OCI-LY1 (cell line): ENCODE measurements around the gene ZFP82.

ENCODE experiments used
- H2AFZ ChIP-seq: fragments of 200-600 bp; sonication (generic), shearing (Covaris generic); 2 replicates; pipeline ENCODE4 v1.6.0; 2014; ENCODE audit warnings: antibody characterized with exemption, mild to moderate bottlenecking, low read length
- H3F3A ChIP-seq: fragments of 200-600 bp; sonication (generic), shearing (Covaris generic); 2 replicates; pipeline ENCODE4 v1.6.0; 2014; ENCODE audit warnings: mild to moderate bottlenecking, antibody characterized with exemption, low read length, moderate library complexity; ENCODE audit not compliant: insufficient read depth
- H3K27ac ChIP-seq: fragments of 200-600 bp; sonication (generic); 2 replicates; pipeline ENCODE4 v1.5.1; 2014; ENCODE audit warnings: low read length, mixed run types, mild to moderate bottlenecking, low read depth; ENCODE audit not compliant: poor library complexity, severe bottlenecking
- H3K27me3 ChIP-seq: fragments of 200-600 bp; sonication (generic); 2 replicates; pipeline ENCODE4 v1.6.0; 2014; ENCODE audit warnings: antibody characterized with exemption, mild to moderate bottlenecking, low read length, moderate library complexity; ENCODE audit not compliant: insufficient read depth
- H3K36me3 ChIP-seq: fragments of 200-600 bp; sonication (generic); 2 replicates; pipeline ENCODE4 v1.6.1; 2014; ENCODE audit warnings: mild to moderate bottlenecking, antibody characterized with exemption, low read length, moderate library complexity, mixed read lengths; ENCODE audit not compliant: insufficient read depth
- H3K4me1 ChIP-seq: fragments of 200-600 bp; sonication (generic); 2 replicates; pipeline ENCODE4 v1.5.1; 2014; ENCODE audit warnings: mild to moderate bottlenecking, low read length, moderate library complexity; ENCODE audit not compliant: insufficient read depth, severe bottlenecking
- H3K4me2 ChIP-seq: fragments of 200-600 bp; sonication (generic), shearing (Covaris generic); 2 replicates; pipeline ENCODE4 v1.6.1; 2014; ENCODE audit warnings: low read length
- H3K4me3 ChIP-seq: fragments of 200-600 bp; sonication (generic); 2 replicates; pipeline ENCODE4 v1.5.1; 2014; ENCODE audit warnings: low read length, low read depth, mild to moderate bottlenecking, mixed read lengths; ENCODE audit not compliant: poor library complexity, severe bottlenecking
- H3K79me2 ChIP-seq: fragments of 200-600 bp; shearing (Covaris generic); 2 replicates; pipeline ENCODE4 v1.6.1; 2016; ENCODE audit warnings: mixed run types, low read length, mixed read lengths; ENCODE audit not compliant: insufficient read depth
- H3K9ac ChIP-seq: fragments of 200-600 bp; sonication (generic), shearing (Covaris generic); 2 replicates; pipeline ENCODE4 v1.6.1; 2014; ENCODE audit warnings: mild to moderate bottlenecking, low read length, mixed read lengths
- H3K9me2 ChIP-seq: fragments of 200-600 bp; sonication (generic), shearing (Covaris generic); 2 replicates; pipeline ENCODE4 v1.6.1; 2014; ENCODE audit warnings: low read depth, mild to moderate bottlenecking, low read length, mixed read lengths
- H3K9me3 ChIP-seq: fragments of 200-600 bp; shearing (Covaris generic); 2 replicates; pipeline ENCODE4 v1.6.1; 2014; ENCODE audit warnings: low read length, mixed read lengths
- H4K20me1 ChIP-seq: fragments of 200-600 bp; sonication (generic), shearing (Covaris generic); 2 replicates; pipeline ENCODE4 v1.6.0; 2016; ENCODE audit warnings: mild to moderate bottlenecking, low read length; ENCODE audit not compliant: insufficient read depth
- EZH2 ChIP-seq: fragments of 200-600 bp; sonication (generic), shearing (Covaris generic); IDR thresholded peaks from 2 replicates; pipeline ENCODE4 v1.8.0; 2017; ENCODE audit warnings: borderline replicate concordance, mixed run types, mild to moderate bottlenecking, antibody characterized with exemption, low read length, moderate library complexity, mixed read lengths
- TF ChIP-seq, protein P1 (sequence below): fragments of 200-600 bp; sonication (generic), shearing (Covaris generic); IDR thresholded peaks from 2 replicates; pipeline ENCODE4 v1.5.1; 2017; ENCODE audit warnings: mild to moderate bottlenecking, antibody characterized with exemption, low read length, moderate library complexity, mixed read lengths

ZFP82 gene

DNA sequence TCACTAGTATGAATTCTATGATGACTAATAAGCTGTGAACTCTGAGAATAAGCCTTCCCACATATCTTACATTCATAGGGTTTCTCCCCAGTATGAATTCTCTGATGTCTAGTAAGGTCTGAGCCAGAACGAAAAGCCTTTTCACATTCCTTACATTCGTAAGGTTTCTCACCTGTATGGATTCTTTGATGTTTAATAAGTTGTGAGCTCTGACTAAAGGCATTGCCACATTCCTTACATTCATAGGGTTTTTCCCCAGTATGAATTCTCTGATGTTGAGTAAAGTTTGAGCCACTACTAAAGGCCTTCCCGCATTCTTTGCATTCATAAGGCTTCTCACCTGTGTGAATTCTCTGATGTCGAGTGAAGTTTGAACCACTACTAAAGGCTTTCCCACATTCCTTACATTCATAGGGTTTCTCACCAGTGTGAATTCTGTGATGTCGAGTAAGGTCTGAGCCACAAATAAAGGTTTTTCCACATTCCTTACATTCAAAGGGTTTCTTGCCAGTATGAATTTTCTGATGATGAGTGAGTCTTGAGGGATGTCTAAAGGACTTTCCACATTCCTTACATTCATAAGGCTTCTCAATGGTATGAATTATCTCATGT, 30.7 kb upstream of the ZFP82 start:
- Histone ChIP-seq H3K9ac (no peak overlapping the region), H3K4me3 (no peak overlapping the region), H3F3A (no peaks in the 10 kb centered on the region), H3K4me1 (no peaks in the 10 kb centered on the region), H3K4me2 (no peak overlapping the region), H3K9me3 (peaks cover 38% of the 10 kb centered on the region), H3K79me2 (no peaks in the 10 kb centered on the region), H3K27ac (no peak overlapping the region), H3K9me2 (no peaks in the 10 kb centered on the region), H2AFZ (no peak overlapping the region), H3K27me3 (no peaks in the 10 kb centered on the region), H4K20me1 (no peaks in the 10 kb centered on the region), H3K36me3 (peaks cover 41% of the 10 kb centered on the region)
- no peak for TF ChIP-seq EZH2
- TF ChIP-seq, protein P1, sequence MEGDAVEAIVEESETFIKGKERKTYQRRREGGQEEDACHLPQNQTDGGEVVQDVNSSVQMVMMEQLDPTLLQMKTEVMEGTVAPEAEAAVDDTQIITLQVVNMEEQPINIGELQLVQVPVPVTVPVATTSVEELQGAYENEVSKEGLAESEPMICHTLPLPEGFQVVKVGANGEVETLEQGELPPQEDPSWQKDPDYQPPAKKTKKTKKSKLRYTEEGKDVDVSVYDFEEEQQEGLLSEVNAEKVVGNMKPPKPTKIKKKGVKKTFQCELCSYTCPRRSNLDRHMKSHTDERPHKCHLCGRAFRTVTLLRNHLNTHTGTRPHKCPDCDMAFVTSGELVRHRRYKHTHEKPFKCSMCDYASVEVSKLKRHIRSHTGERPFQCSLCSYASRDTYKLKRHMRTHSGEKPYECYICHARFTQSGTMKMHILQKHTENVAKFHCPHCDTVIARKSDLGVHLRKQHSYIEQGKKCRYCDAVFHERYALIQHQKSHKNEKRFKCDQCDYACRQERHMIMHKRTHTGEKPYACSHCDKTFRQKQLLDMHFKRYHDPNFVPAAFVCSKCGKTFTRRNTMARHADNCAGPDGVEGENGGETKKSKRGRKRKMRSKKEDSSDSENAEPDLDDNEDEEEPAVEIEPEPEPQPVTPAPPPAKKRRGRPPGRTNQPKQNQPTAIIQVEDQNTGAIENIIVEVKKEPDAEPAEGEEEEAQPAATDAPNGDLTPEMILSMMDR, result no peak

DNA sequence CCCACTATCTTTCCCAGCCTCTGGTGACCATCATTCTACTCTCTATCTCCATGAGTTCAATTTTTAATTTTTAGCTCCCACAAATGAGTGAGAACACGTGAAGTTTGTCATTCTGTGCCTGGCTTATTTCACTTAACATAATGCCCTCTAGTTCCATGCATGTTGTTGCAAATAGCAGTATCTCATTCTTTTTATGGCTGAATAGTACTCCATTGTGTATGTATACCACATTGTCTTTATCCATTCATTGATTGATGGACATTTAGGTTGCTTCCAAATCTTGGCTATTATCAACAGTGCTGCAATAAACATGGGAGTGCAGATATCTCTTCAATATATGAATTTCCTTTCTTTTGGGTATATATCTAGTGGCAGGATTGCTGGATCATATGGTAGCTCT, 22.9 kb upstream of the ZFP82 start:
- Histone ChIP-seq H3K9me2 (no peaks in the 10 kb centered on the region), H3K4me3 (no peak overlapping the region), H3K9me3 (peaks cover 10% of the 10 kb centered on the region; the same call in 1 of the 2 replicates), H3K79me2 (no peaks in the 10 kb centered on the region), H3K9ac (no peak overlapping the region), H2AFZ (no peak overlapping the region), H3K27ac (no peak overlapping the region), H3K4me1 (no peaks in the 10 kb centered on the region), H3K27me3 (no peaks in the 10 kb centered on the region), H3K4me2 (no peak overlapping the region), H3K36me3 (no peaks in the 10 kb centered on the region), H3F3A (no peaks in the 10 kb centered on the region), H4K20me1 (no peaks in the 10 kb centered on the region)
- TF ChIP-seq, protein P1, result no peak
- no peak for TF ChIP-seq EZH2

DNA sequence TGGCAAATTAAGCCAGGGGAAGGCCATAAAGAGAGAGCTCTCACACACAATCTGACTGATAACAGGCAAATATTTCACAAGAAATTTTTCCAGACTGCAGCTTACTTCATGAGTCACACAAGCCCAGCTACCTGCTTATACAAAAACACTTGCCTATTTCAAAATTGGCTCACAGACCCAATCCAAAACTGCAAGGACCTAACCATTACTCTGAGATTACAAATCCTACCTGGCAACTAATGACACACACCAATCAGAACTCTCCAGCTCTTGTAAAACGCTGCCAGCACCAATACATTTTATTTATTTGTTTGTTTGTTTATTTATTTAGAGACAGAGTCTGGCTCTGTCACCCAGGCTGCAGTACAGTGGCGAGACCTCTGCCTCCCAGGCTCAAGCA, 18.1 kb upstream of the ZFP82 start:
- Histone ChIP-seq H3K27ac (no peak overlapping the region), H3K36me3 (no peaks in the 10 kb centered on the region), H3K79me2 (no peaks in the 10 kb centered on the region), H3K9ac (no peak overlapping the region), H3K27me3 (no peaks in the 10 kb centered on the region), H3K4me1 (no peaks in the 10 kb centered on the region), H4K20me1 (no peaks in the 10 kb centered on the region), H3F3A (no peaks in the 10 kb centered on the region), H3K9me2 (no peaks in the 10 kb centered on the region), H3K4me2 (no peak overlapping the region), H2AFZ (no peak overlapping the region), H3K9me3 (no peaks in the 10 kb centered on the region), H3K4me3 (no peak overlapping the region)
- TF ChIP-seq, protein P1, result no peak
- no peak for TF ChIP-seq EZH2
